ENCODE measurements around the gene SH3RF2. TPM values are rescaled to one million over a fixed set of nuclear protein-coding genes. Genes with fewer than 3 reads are reported as not detected.

Gene SH3RF2
- total and polyA plus RNA-seq, 9 of the 15 experiments (the other 6 are each of a cell fraction or from before 2014, with no cell fraction given): 0.05 TPM; not detected in 8

- TF ChIP-seq PHF21A (IDR thresholded peaks at IDR 0.05; ENCODE audit: borderline replicate concordance, low read depth) (no peak), HMGN3 (IDR thresholded peaks at IDR 0.05; ENCODE audit: borderline replicate concordance, extremely low read depth, insufficient read length, low read depth, low read length) (no peak), FOXA1 (IDR thresholded peaks at IDR 0.05; ENCODE audit: borderline replicate concordance) (no peak), RCOR1 (IDR thresholded peaks at IDR 0.05; ENCODE audit: borderline replicate concordance in 1 of 2, low read depth in 2 of 2, low read length in 2 of 2) (peak in 1 of 2 experiments; percentile 30; a peak in 1 of 4 replicates), TAF15 (IDR thresholded peaks at IDR 0.05; ENCODE audit: low read depth, low read length) (no peak), MED1 (CRISPR knock-in tag; IDR thresholded peaks at IDR 0.05; ENCODE audit: borderline replicate concordance) (no peak), SPI1 (IDR thresholded peaks at IDR 0.05; ENCODE audit: borderline replicate concordance, low read depth, low read length) (0 out of 2 replicates have a peak, but pooled peaks have one; percentile 53), HDAC2 (IDR thresholded peaks at IDR 0.05) (no peak), ZNF3 (CRISPR knock-in tag; IDR thresholded peaks at IDR 0.05) (no peak), ZNF668 (CRISPR knock-in tag; IDR thresholded peaks at IDR 0.05) (no peak), GATAD2A (IDR thresholded peaks at IDR 0.05) (no peak), AFF4 (CRISPR knock-in tag; IDR thresholded peaks at IDR 0.05) (no peak), NFE2 (IDR thresholded peaks at IDR 0.05; ENCODE audit: low read depth) (no peak), RBM39 (optimal IDR thresholded peaks at IDR 0.05; ENCODE audit: low read depth, low read length) (no peak), SFPQ (IDR thresholded peaks at IDR 0.05; ENCODE audit: low read depth, low read length) (no peak), PHTF2 (CRISPR knock-in tag; IDR thresholded peaks at IDR 0.05) (no peak), POLR2AphosphoS2 (IDR thresholded peaks at IDR 0.05; ENCODE audit: low read length) (peak; percentile 70; the same call in 1 of the 2 replicates), PREB (CRISPR knock-in tag; IDR thresholded peaks at IDR 0.05) (no peak), KDM2B (CRISPR knock-in tag; IDR thresholded peaks at IDR 0.05) (no peak), ZHX1 (conservative IDR thresholded peaks at IDR 0.05; ENCODE audit: low read length) (no peak), ARID1B (IDR thresholded peaks at IDR 0.05) (no peak)
These were observed 176.1 kb downstream of the SH3RF2 start (continued) for GRCh38 chr5:146112476-146112875.

All from K562 (cell line).